Psoas muscle (tissue), 8 donors: ENCODE data around the gene ZNF343. TPM values are rescaled to one million over a fixed set of nuclear protein-coding genes. Genes with fewer than 3 reads are reported as not detected.

ENCODE experiments used
- ATAC-seq, 4 donors: fragments of 200-7000 bp; cut with Tn5 transposase; one replicate each; pipeline ENCODE4 v1.9.1; 2020; ENCODE audit warnings: moderate library complexity in 3 of 4, mild to moderate bottlenecking in 2 of 4
- DNase-seq, 2 donors: peaks; one replicate each; pipeline ENCODE4 v3.0.0-alpha.2; 2020
- H3K27ac ChIP-seq: fragments of 200-600 bp; one replicate; pipeline ENCODE4 v1.8.0; 2022
- H3K27me3 ChIP-seq, 3 donors: fragments of 200-600 bp in 1 of 3; one replicate each; pipeline versions ENCODE4 v1.6.1 to v1.8.0; 2013 to 2022; ENCODE audit warnings: low read length in 2 of 3, mild to moderate bottlenecking in 2 of 3, moderate library complexity in 1 of 3; ENCODE audit not compliant: insufficient read depth in 3 of 3
- H3K36me3 ChIP-seq, 2 donors: fragments of 200-600 bp in 1 of 2; one replicate each; pipeline versions ENCODE4 v1.6.1 to v1.8.0; 2013 to 2022; ENCODE audit warnings: low read depth in 1 of 2, mild to moderate bottlenecking in 1 of 2, moderate library complexity in 1 of 2; ENCODE audit not compliant: insufficient read depth in 1 of 2
- H3K4me1 ChIP-seq: fragments of 200-600 bp; one replicate; pipeline ENCODE4 v1.8.0; 2022
- H3K4me3 ChIP-seq: fragments of 200-600 bp; one replicate; pipeline ENCODE4 v1.8.0; 2022; ENCODE audit warnings: mild to moderate bottlenecking
- H3K9me3 ChIP-seq: fragments of 200-600 bp; one replicate; pipeline ENCODE4 v1.8.0; 2022
- CTCF ChIP-seq: fragments of 200-600 bp; IDR thresholded peaks from one replicate; pipeline ENCODE4 v1.8.0; 2022; ENCODE audit warnings: antibody characterized with exemption
- WGBS, 3 donors: extraction: QIAGEN DNeasy Blood & Tissue Kit; methylation state at CpG; one replicate each; pipeline versions ENCODE4 v1.1.6 to v1.1.7; 2013; 5-methylcytosine and 5-hydroxymethylcytosine counted together
- intact Hi-C, 2 donors: fragments of 100-400 bp; cut with DNase I; formaldehyde crosslinking; loops; one replicate each; pipeline versions ENCODE4 v1.11.0 to v1.14.2; 2022
- polyA plus RNA-seq, 3 donors: library from polyadenylated mRNA; stranded (reverse); fragments of 200-250 nt; gene quantifications; one replicate each; pipeline ENCODE4 v1.2.3, GENCODE V29; 2013
- total RNA-seq, 4 donors: library from RNA; stranded (reverse); fragmentation: NEBNext Ultra II Directional in 2 of 4; extraction: Animal tissue kit (Norgen Biotek cat#: 25700) in 2 of 4; gene quantifications; one replicate each; pipeline versions ENCODE4 v1.2.1 to v1.2.4, GENCODE V29; 2021 to 2023
- donor health status: healthy with polysubstance abuse.
- donor health status: DM: no; HTN: no; CAD: no; lungs with moderate emphysema.
- donor health status: Bipolar disorder and iron deficiency.
- donor health status: healthy.
- donor health status: DM: yes; HTN: yes; CAD: no.
- donor health status: DM: no; HTN: no; CAD: no.
- donor health status: DM: no; HTN: no; CAD: no.
- donor health status: DM: yes; HTN: yes; CAD: no.

ZNF343 gene
- total and polyA plus RNA-seq, 7 donors: 6.4 to 15.3 (median 10.0) TPM

- WGBS, 3 donors: 90 to 93% (median 91%) methylated on average over 4 of the region's 4 CpGs
- no peak for ATAC-seq
- DNase-seq: no peak
- TF ChIP-seq CTCF: no peak
- no peaks in the 10 kb centered on the region for H3K36me3 ChIP-seq
- no peaks in the 10 kb centered on the region for H3K4me1 ChIP-seq
- no peak overlapping the region for H3K4me3 ChIP-seq
- peaks cover 0 to 4% (median 2%) of the 10 kb centered on the region in 3 donors for H3K27me3 ChIP-seq
- intact Hi-C loops: no loop called here
- no peaks in the 10 kb centered on the region for H3K9me3 ChIP-seq
- no peak overlapping the region for H3K27ac ChIP-seq
These were observed 10.5 kb upstream of the ZNF343 start for GRCh38 chr20:2519115-2519809.

- Histone ChIP-seq H3K9me3 (no peaks in the 10 kb centered on the region), H3K27me3 (peaks cover 0 to 4% (median 2%) of the 10 kb centered on the region in 3 donors), H3K4me1 (no peaks in the 10 kb centered on the region), H3K36me3 (no peaks in the 10 kb centered on the region), H3K4me3 (no peak overlapping the region), H3K27ac (no peak overlapping the region)
- intact Hi-C loops: no loop called here
- ATAC-seq (no peak), DNase-seq (no peak)
- 74 to 80% (median 80%) methylated on average over 4 of the region's 4 CpGs for WGBS, 3 donors
- no peak for TF ChIP-seq CTCF
These were observed 9.8 kb upstream of the ZNF343 start for GRCh38 chr20:2518558-2518957.

GRCh38 chr20:2518096-2518495 is 9.4 kb upstream of the ZNF343 start:
- no peak overlapping the region for H3K4me3 ChIP-seq
- intact Hi-C loops: no loop called here
- no peak for TF ChIP-seq CTCF
- H3K27ac ChIP-seq: no peak overlapping the region
- 82 to 83% (median 83%) methylated on average over 10 of the region's 10 CpGs for WGBS, 3 donors
- ATAC-seq (no peak), DNase-seq (no peak)
- H3K36me3 ChIP-seq: no peaks in the 10 kb centered on the region
- no peaks in the 10 kb centered on the region for H3K9me3 ChIP-seq
- H3K4me1 ChIP-seq: no peaks in the 10 kb centered on the region
- peaks cover 0 to 1% (median under 1%) of the 10 kb centered on the region in 3 donors for H3K27me3 ChIP-seq

- no peak overlapping the region for H3K4me3 ChIP-seq
- ATAC-seq: no peak
- DNase-seq: no peak
- intact Hi-C loops: no loop called here
- H3K27ac ChIP-seq: no peak overlapping the region
- 62 to 79% (median 68%) methylated on average over 2 of the region's 2 CpGs for WGBS, 3 donors
- no peak for TF ChIP-seq CTCF
- no peaks in the 10 kb centered on the region for H3K36me3 ChIP-seq
- no peaks in the 10 kb centered on the region for H3K4me1 ChIP-seq
- H3K9me3 ChIP-seq: no peaks in the 10 kb centered on the region
- no peaks in the 10 kb centered on the region for H3K27me3 ChIP-seq
These were observed 7.7 kb upstream of the ZNF343 start for GRCh38 chr20:2516399-2516798.

- H3K27ac ChIP-seq: no peak overlapping the region
- H3K27me3 ChIP-seq: no peaks in the 10 kb centered on the region
- intact Hi-C loops: no loop called here
- H3K36me3 ChIP-seq: no peaks in the 10 kb centered on the region
- no peaks in the 10 kb centered on the region for H3K4me1 ChIP-seq
- ATAC-seq (no peak), DNase-seq (no peak)
- H3K4me3 ChIP-seq: no peak overlapping the region
- TF ChIP-seq CTCF: no peak
- no peaks in the 10 kb centered on the region for H3K9me3 ChIP-seq
- WGBS, 3 donors: 72 to 84% (median 80%) methylated on average over 1 of the region's 1 CpG
These were observed 6.5 kb upstream of the ZNF343 start for GRCh38 chr20:2515203-2515602.
